HEK293 (cell line): ENCODE results near the gene SRSF8.

Experiments
- INSM2 ChIP-seq: fragments of 450-650 bp; formaldehyde crosslinking; IDR thresholded peaks from 2 replicates; pipeline ENCODE4 v1.5.1; 2016; ENCODE audit warnings: missing biosample characterization, missing genetic modification characterization
- PRDM4 ChIP-seq: fragments of 450-650 bp; formaldehyde crosslinking; IDR thresholded peaks from 2 replicates; pipeline ENCODE4 v1.5.1; 2017; ENCODE audit warnings: missing biosample characterization, missing genetic modification characterization
- RBAK ChIP-seq: fragments of 450-650 bp; formaldehyde crosslinking; IDR thresholded peaks from 2 replicates; pipeline ENCODE4 v1.5.1; 2016; ENCODE audit warnings: missing biosample characterization, missing genetic modification characterization
- SCRT2 ChIP-seq: fragments of 450-650 bp; formaldehyde crosslinking; IDR thresholded peaks from 2 replicates; pipeline ENCODE4 v1.5.1; 2016; ENCODE audit warnings: missing biosample characterization, missing genetic modification characterization
- ZBTB1 ChIP-seq: fragments of 450-650 bp; formaldehyde crosslinking; IDR thresholded peaks from 2 replicates; pipeline ENCODE4 v1.5.1; 2016; ENCODE audit warnings: missing biosample characterization, missing genetic modification characterization
- ZBTB6 ChIP-seq: fragments of 450-650 bp; formaldehyde crosslinking; IDR thresholded peaks from 2 replicates; pipeline ENCODE4 v1.5.1; 2017; ENCODE audit warnings: missing biosample characterization, missing genetic modification characterization
- ZBTB7A ChIP-seq: fragments of 450-650 bp; formaldehyde crosslinking; IDR thresholded peaks from 2 replicates; pipeline ENCODE4 v1.5.1; 2016; ENCODE audit warnings: low read depth, missing biosample characterization, missing genetic modification characterization
- ZEB2 ChIP-seq: fragments of 450-650 bp; formaldehyde crosslinking; IDR thresholded peaks from 2 replicates; pipeline ENCODE4 v1.5.1; 2016; ENCODE audit warnings: missing biosample characterization, missing genetic modification characterization
- ZNF121 ChIP-seq: fragments of 450-650 bp; formaldehyde crosslinking; IDR thresholded peaks from 2 replicates; pipeline ENCODE4 v1.5.1; 2016; ENCODE audit warnings: missing biosample characterization, missing genetic modification characterization
- ZNF146 ChIP-seq: fragments of 450-650 bp; formaldehyde crosslinking; IDR thresholded peaks from 2 replicates; pipeline ENCODE4 v1.5.1; 2016; ENCODE audit warnings: missing biosample characterization, missing genetic modification characterization
- ZNF19 ChIP-seq: fragments of 450-650 bp; formaldehyde crosslinking; IDR thresholded peaks from 2 replicates; pipeline ENCODE4; 2016; ENCODE audit warnings: missing biosample characterization, missing genetic modification characterization, low read depth
- ZNF221 ChIP-seq: fragments of 450-650 bp; formaldehyde crosslinking; IDR thresholded peaks from 2 replicates; pipeline ENCODE4 v1.5.1; 2017; ENCODE audit warnings: missing biosample characterization, missing genetic modification characterization, borderline replicate concordance
- ZNF274 ChIP-seq, 2 experiments: fragments of 200-500 bp in 1 of 2; fragments of 450-650 bp in 1 of 2; sonication (Bioruptor generic) in 1 of 2; formaldehyde crosslinking in 1 of 2; IDR thresholded peaks; 2 replicates each; pipeline versions ENCODE4 v1.5.1 to v1.6.1; 2014 to 2016; ENCODE audit warnings: borderline replicate concordance in 1 of 2, inconsistent platforms in 1 of 2, low read length in 1 of 2, missing biosample characterization in 1 of 2, missing genetic modification characterization in 1 of 2
- ZNF292 ChIP-seq: fragments of 450-650 bp; formaldehyde crosslinking; IDR thresholded peaks from 2 replicates; pipeline ENCODE4 v1.5.1; 2016; ENCODE audit warnings: low read depth, missing biosample characterization, missing genetic modification characterization, borderline replicate concordance
- ZNF302 ChIP-seq: fragments of 450-650 bp; formaldehyde crosslinking; IDR thresholded peaks from 2 replicates; pipeline ENCODE4 v1.5.1; 2016; ENCODE audit warnings: missing biosample characterization, missing genetic modification characterization, low read depth
- ZNF341 ChIP-seq: fragments of 450-650 bp; formaldehyde crosslinking; IDR thresholded peaks from 2 replicates; pipeline ENCODE4; 2016; ENCODE audit warnings: low read depth, missing biosample characterization, missing genetic modification characterization
- ZNF366 ChIP-seq: fragments of 450-650 bp; formaldehyde crosslinking; conservative IDR thresholded peaks from 2 replicates; pipeline ENCODE4 v1.5.1; 2016; ENCODE audit warnings: missing biosample characterization, missing genetic modification characterization
- ZNF398 ChIP-seq: fragments of 450-650 bp; formaldehyde crosslinking; IDR thresholded peaks from 2 replicates; pipeline ENCODE4 v1.5.1; 2017; ENCODE audit warnings: missing biosample characterization, missing genetic modification characterization
- ZNF449 ChIP-seq: fragments of 450-650 bp; formaldehyde crosslinking; IDR thresholded peaks from 2 replicates; pipeline ENCODE4 v1.5.1; 2017; ENCODE audit warnings: missing biosample characterization, mild to moderate bottlenecking, missing genetic modification characterization, moderate library complexity
- ZNF473 ChIP-seq: fragments of 450-650 bp; formaldehyde crosslinking; IDR thresholded peaks from 2 replicates; pipeline ENCODE4 v1.5.1; 2017; ENCODE audit warnings: missing biosample characterization, missing genetic modification characterization
- ZNF488 ChIP-seq: fragments of 450-650 bp; formaldehyde crosslinking; IDR thresholded peaks from 2 replicates; pipeline ENCODE4 v1.5.1; 2016; ENCODE audit warnings: missing biosample characterization, missing genetic modification characterization
- ZNF501 ChIP-seq: fragments of 450-650 bp; formaldehyde crosslinking; IDR thresholded peaks from 2 replicates; pipeline ENCODE4 v1.5.1; 2016; ENCODE audit warnings: missing biosample characterization, missing genetic modification characterization
- ZNF544 ChIP-seq: fragments of 450-650 bp; formaldehyde crosslinking; IDR thresholded peaks from 2 replicates; pipeline ENCODE4 v1.5.0; 2017; ENCODE audit warnings: missing biosample characterization, missing genetic modification characterization
- ZNF560 ChIP-seq: fragments of 450-650 bp; formaldehyde crosslinking; IDR thresholded peaks from 2 replicates; pipeline ENCODE4 v1.5.1; 2017; ENCODE audit warnings: missing biosample characterization, missing genetic modification characterization, borderline replicate concordance
- ZNF610 ChIP-seq: fragments of 450-650 bp; formaldehyde crosslinking; IDR thresholded peaks from 2 replicates; pipeline ENCODE4 v1.5.1; 2016; ENCODE audit warnings: missing biosample characterization, missing genetic modification characterization, borderline replicate concordance
- ZNF623 ChIP-seq: fragments of 450-650 bp; formaldehyde crosslinking; IDR thresholded peaks from 2 replicates; pipeline ENCODE4 v1.5.1; 2016; ENCODE audit warnings: missing biosample characterization, missing genetic modification characterization
- ZNF701 ChIP-seq: fragments of 450-650 bp; formaldehyde crosslinking; IDR thresholded peaks from 2 replicates; pipeline ENCODE4 v1.5.1; 2016; ENCODE audit warnings: missing biosample characterization, missing genetic modification characterization
- ZNF792 ChIP-seq: fragments of 450-650 bp; formaldehyde crosslinking; IDR thresholded peaks from 2 replicates; pipeline ENCODE4 v1.5.1; 2016; ENCODE audit warnings: missing biosample characterization, missing genetic modification characterization
- ZNF843 ChIP-seq: fragments of 450-650 bp; formaldehyde crosslinking; IDR thresholded peaks from 2 replicates; pipeline ENCODE4 v1.5.1; 2016; ENCODE audit warnings: missing biosample characterization, missing genetic modification characterization
- ZSCAN30 ChIP-seq: fragments of 450-650 bp; IDR thresholded peaks from 2 replicates; pipeline ENCODE4 v1.5.1; 2018; ENCODE audit warnings: missing biosample characterization, mild to moderate bottlenecking, missing genetic modification characterization, moderate library complexity

SRSF8 gene

GRCh38 chr11:95067039-95067840 lies 521 bp downstream of the SRSF8 start (continued):
- TF ChIP-seq INSM2 (tag by site-specific recombination) (no peak), PRDM4 (tag by site-specific recombination) (no peak), ZBTB7A (no peak), ZNF146 (tag by site-specific recombination) (no peak), ZNF610 (no peak), ZNF473 (tag by site-specific recombination) (no peak), ZNF501 (peak; percentile 69), ZBTB6 (tag by site-specific recombination) (no peak), ZNF449 (tag by site-specific recombination) (no peak), ZNF560 (tag by site-specific recombination) (no peak), ZSCAN30 (tag by site-specific recombination) (peak; percentile 38; the same call in 1 of the 2 replicates), ZNF843 (no peak), ZNF701 (tag by site-specific recombination) (no peak), ZNF274 (IDR thresholded peaks at IDR 0.05; ENCODE audit: low read length) (no peak), ZNF274 (tag by site-specific recombination; IDR thresholded peaks at IDR 0.05; ENCODE audit: borderline replicate concordance) (no peak), ZEB2 (tag by site-specific recombination) (peak; percentile 58; the same call in 1 of the 2 replicates), ZNF341 (tag by site-specific recombination) (peak; percentile 71), ZNF488 (tag by site-specific recombination) (no peak), ZNF366 (tag by site-specific recombination) (no peak), ZNF623 (tag by site-specific recombination) (no peak), ZNF121 (tag by site-specific recombination) (no peak), ZNF544 (tag by site-specific recombination) (no peak), ZNF792 (tag by site-specific recombination) (no peak), ZNF302 (tag by site-specific recombination) (no peak), ZNF292 (tag by site-specific recombination) (no peak), ZNF221 (no peak), RBAK (tag by site-specific recombination) (no peak), SCRT2 (0 out of 2 replicates have a peak, but pooled peaks have one; percentile 29), ZBTB1 (tag by site-specific recombination) (no peak), ZNF19 (tag by site-specific recombination) (no peak), ZNF398 (tag by site-specific recombination) (no peak)
